Caco-2 (cell line): ENCODE measurements around the gene BRK1. TPM values are rescaled to one million over a fixed set of nuclear protein-coding genes. Genes with fewer than 3 reads are reported as not detected.
"Not testable (repeated sequence)": the region's sequence is repeated elsewhere in the genome, so short reads cannot be mapped to it uniquely, and the experiment has no call there.

ENCODE experiments used
- BruUV-seq: library from RNA; stranded (reverse); fragments of 400-500 nt; replicated peaks from 2 replicates; lab custom pipeline; 2021; lab: Mats Ljungman, UMichigan
- CTCF ChIA-PET: fragments of 300-600 bp; sonication (Branson Sonifier 250); formaldehyde crosslinking; loops from one replicate; lab custom pipeline; 2022; ENCODE audit warnings: antibody characterized with exemption; lab: Charles Lee
- POLR2A ChIA-PET: fragments of 300-600 bp; sonication (Branson Sonifier 250); formaldehyde crosslinking; loops from one replicate; lab custom pipeline; 2022; ENCODE audit warnings: antibody characterized with exemption; lab: Charles Lee
- DNase-seq, 2 experiments: peaks; one replicate each; pipeline versions ENCODE4 v3.0.0 to v3.0.0-alpha.2; 2020 to 2022
- H3K27me3 ChIP-seq: replicated peaks from 2 replicates; pipeline ENCODE4 v1.6.0; 2011; ENCODE audit warnings: low read length; ENCODE audit not compliant: control insufficient read depth, insufficient read depth
- H3K36me3 ChIP-seq: 2 replicates; pipeline ENCODE4 v1.5.1; 2011; ENCODE audit warnings: low read length; ENCODE audit not compliant: control insufficient read depth, insufficient read depth
- H3K4me1 ChIP-seq: fragments of 250-450 bp; sonication (Bioruptor Pico); 2 replicates; pipeline ENCODE4 v1.5.1; 2020; ENCODE audit warnings: mild to moderate bottlenecking
- H3K4me3 ChIP-seq: 2 replicates; pipeline ENCODE4 v1.5.1; 2011; ENCODE audit warnings: low read depth, mild to moderate bottlenecking, control low read depth, low read length
- H3K9me3 ChIP-seq: fragments of 250-450 bp; sonication (Bioruptor Pico); 2 replicates; pipeline ENCODE4 v1.5.1; 2020; ENCODE audit warnings: mild to moderate bottlenecking, moderate library complexity
- H3K27ac Mint-ChIP-seq: one replicate; pipeline ENCODE4 v1.8.0; 2022; ENCODE audit warnings: mixed read lengths; ENCODE audit not compliant: unreplicated experiment
- H3K27me3 Mint-ChIP-seq: one replicate; pipeline ENCODE4 v1.8.0; 2022; ENCODE audit warnings: mixed read lengths; ENCODE audit not compliant: insufficient read depth, unreplicated experiment
- H3K36me3 Mint-ChIP-seq: one replicate; pipeline ENCODE4 v1.8.0; 2022; ENCODE audit warnings: mild to moderate bottlenecking, mixed read lengths; ENCODE audit not compliant: insufficient read depth, unreplicated experiment
- H3K4me1 Mint-ChIP-seq: one replicate; pipeline ENCODE4 v1.8.0; 2022; ENCODE audit warnings: low read depth, mixed read lengths; ENCODE audit not compliant: unreplicated experiment
- H3K4me3 Mint-ChIP-seq: one replicate; pipeline ENCODE4 v1.8.0; 2022; ENCODE audit warnings: mild to moderate bottlenecking, moderate library complexity, mixed read lengths; ENCODE audit not compliant: unreplicated experiment
- H3K9me3 Mint-ChIP-seq: one replicate; pipeline ENCODE4 v1.8.0; 2022; ENCODE audit warnings: mixed read lengths; ENCODE audit not compliant: unreplicated experiment
- CTCF ChIP-seq, 2 experiments: fragments of 200-600 bp in 1 of 2; IDR thresholded peaks; 1 replicate in 1 of 2; 2 replicates in 1 of 2; pipeline versions ENCODE4 v1.5.1 to v1.8.0; 2011 to 2022; ENCODE audit warnings: antibody characterized with exemption in 1 of 2, control low read depth in 1 of 2, inconsistent platforms in 1 of 2, low read depth in 1 of 2, low read length in 1 of 2, mild to moderate bottlenecking in 1 of 2, moderate library complexity in 1 of 2; ENCODE audit not compliant: insufficient read depth in 1 of 2, severe bottlenecking in 1 of 2, unreplicated experiment in 1 of 2
- intact Hi-C: fragments of 100-400 bp; cut with micrococcal nuclease; formaldehyde crosslinking; loops from one replicate; pipeline ENCODE4 v1.10.0; 2022; ENCODE audit not compliant: unreplicated experiment
- total RNA-seq: library from RNA; stranded (reverse); gene quantifications from 2 replicates; pipeline ENCODE4 v1.2.3, GENCODE V29; 2022

Gene BRK1
- total RNA-seq, 1 experiment from 2014 or later = 115 TPM

- no peak for TF ChIP-seq CTCF (IDR thresholded peaks at IDR 0.05; ENCODE audit: insufficient read depth in 1 of 2, low read depth in 1 of 2, low read length in 1 of 2, severe bottlenecking in 1 of 2, unreplicated experiment in 1 of 2)
- H3K4me3 Mint-ChIP-seq = no peak overlapping the region
- peaks cover 51% of the 10 kb centered on the region for H3K36me3 Mint-ChIP-seq
- peaks cover 7% of the 10 kb centered on the region for H3K4me1 Mint-ChIP-seq
- peaks cover 1% of the 10 kb centered on the region; the same call in 1 of the 2 replicates for H3K36me3 ChIP-seq
- intact Hi-C loops = no loop called here
- H3K27ac Mint-ChIP-seq = no peak overlapping the region
- no peak for DNase-seq
- no peaks in the 10 kb centered on the region for H3K9me3 ChIP-seq
- ChIA-PET POLR2A (no interaction called here), CTCF (no interaction called here)
- H3K27me3 ChIP-seq = no peaks in the 10 kb centered on the region
- no peaks in the 10 kb centered on the region for H3K27me3 Mint-ChIP-seq
- H3K4me1 ChIP-seq = peaks cover 26% of the 10 kb centered on the region
- no peak overlapping the region for H3K4me3 ChIP-seq
- no TSS peak for BruUV-seq
- no peaks in the 10 kb centered on the region for H3K9me3 Mint-ChIP-seq
These were observed 25.3 kb upstream of the BRK1 start for GRCh38 chr3:10090179-10090578.

GRCh38 chr3:10090774-10091173 lies 24.7 kb upstream of the BRK1 start:
- intact Hi-C loops, H3K36me3 ChIP-seq, DNase-seq, BruUV-seq, H3K27me3 ChIP-seq, H3K9me3 Mint-ChIP-seq, H3K4me1 Mint-ChIP-seq, H3K4me3 ChIP-seq, CTCF ChIA-PET, H3K27ac Mint-ChIP-seq, H3K9me3 ChIP-seq, POLR2A ChIA-PET, H3K4me3 Mint-ChIP-seq, H3K27me3 Mint-ChIP-seq: not testable (repeated sequence)
- peaks cover 51% of the 10 kb centered on the region for H3K36me3 Mint-ChIP-seq
- H3K4me1 ChIP-seq = peaks cover 22% of the 10 kb centered on the region

- H3K27me3 ChIP-seq, H3K4me1 Mint-ChIP-seq, H3K36me3 ChIP-seq, H3K4me3 ChIP-seq, POLR2A ChIA-PET, H3K27ac Mint-ChIP-seq, H3K9me3 Mint-ChIP-seq, H3K9me3 ChIP-seq, BruUV-seq, DNase-seq, H3K27me3 Mint-ChIP-seq, CTCF ChIA-PET, intact Hi-C loops, H3K4me3 Mint-ChIP-seq: not testable (repeated sequence)
- peaks cover 19% of the 10 kb centered on the region for H3K4me1 ChIP-seq
- peaks cover 47% of the 10 kb centered on the region for H3K36me3 Mint-ChIP-seq
These were observed 24.1 kb upstream of the BRK1 start for GRCh38 chr3:10091387-10091786.

GRCh38 chr3:10093678-10094077 lies 21.8 kb upstream of the BRK1 start:
- Mint-ChIP-seq H3K36me3 (peaks cover 32% of the 10 kb centered on the region), H3K27me3 (no peaks in the 10 kb centered on the region), H3K4me3 (no peak overlapping the region), H3K27ac (no peak overlapping the region), H3K9me3 (no peaks in the 10 kb centered on the region), H3K4me1 (no peaks in the 10 kb centered on the region)
- CTCF ChIA-PET = no interaction called here
- no peak for DNase-seq
- H3K9me3 ChIP-seq = no peaks in the 10 kb centered on the region
- no peak for TF ChIP-seq CTCF (IDR thresholded peaks at IDR 0.05; ENCODE audit: insufficient read depth in 1 of 2, low read depth in 1 of 2, low read length in 1 of 2, severe bottlenecking in 1 of 2, unreplicated experiment in 1 of 2)
- H3K36me3 ChIP-seq = no peaks in the 10 kb centered on the region
- H3K4me1 ChIP-seq = peaks cover 8% of the 10 kb centered on the region
- intact Hi-C loops = no loop called here
- no TSS peak for BruUV-seq
- H3K4me3 ChIP-seq = no peak overlapping the region
- POLR2A ChIA-PET = no interaction called here
- H3K27me3 ChIP-seq = no peaks in the 10 kb centered on the region
